ENCODE results near the gene CDK5. TPM values are rescaled to one million over a fixed set of nuclear protein-coding genes. Genes with fewer than 3 reads are reported as not detected.
A peak's percentile ranks its signal among the peaks of the same experiment; 100 is the strongest.

CDK5 gene
- total and polyA plus RNA-seq, 9 of the 15 experiments (the other 6 are each of a cell fraction or from before 2014, with no cell fraction given): 3.2 to 38.0 (median 27.5) TPM

- TF ChIP-seq, protein P1, sequence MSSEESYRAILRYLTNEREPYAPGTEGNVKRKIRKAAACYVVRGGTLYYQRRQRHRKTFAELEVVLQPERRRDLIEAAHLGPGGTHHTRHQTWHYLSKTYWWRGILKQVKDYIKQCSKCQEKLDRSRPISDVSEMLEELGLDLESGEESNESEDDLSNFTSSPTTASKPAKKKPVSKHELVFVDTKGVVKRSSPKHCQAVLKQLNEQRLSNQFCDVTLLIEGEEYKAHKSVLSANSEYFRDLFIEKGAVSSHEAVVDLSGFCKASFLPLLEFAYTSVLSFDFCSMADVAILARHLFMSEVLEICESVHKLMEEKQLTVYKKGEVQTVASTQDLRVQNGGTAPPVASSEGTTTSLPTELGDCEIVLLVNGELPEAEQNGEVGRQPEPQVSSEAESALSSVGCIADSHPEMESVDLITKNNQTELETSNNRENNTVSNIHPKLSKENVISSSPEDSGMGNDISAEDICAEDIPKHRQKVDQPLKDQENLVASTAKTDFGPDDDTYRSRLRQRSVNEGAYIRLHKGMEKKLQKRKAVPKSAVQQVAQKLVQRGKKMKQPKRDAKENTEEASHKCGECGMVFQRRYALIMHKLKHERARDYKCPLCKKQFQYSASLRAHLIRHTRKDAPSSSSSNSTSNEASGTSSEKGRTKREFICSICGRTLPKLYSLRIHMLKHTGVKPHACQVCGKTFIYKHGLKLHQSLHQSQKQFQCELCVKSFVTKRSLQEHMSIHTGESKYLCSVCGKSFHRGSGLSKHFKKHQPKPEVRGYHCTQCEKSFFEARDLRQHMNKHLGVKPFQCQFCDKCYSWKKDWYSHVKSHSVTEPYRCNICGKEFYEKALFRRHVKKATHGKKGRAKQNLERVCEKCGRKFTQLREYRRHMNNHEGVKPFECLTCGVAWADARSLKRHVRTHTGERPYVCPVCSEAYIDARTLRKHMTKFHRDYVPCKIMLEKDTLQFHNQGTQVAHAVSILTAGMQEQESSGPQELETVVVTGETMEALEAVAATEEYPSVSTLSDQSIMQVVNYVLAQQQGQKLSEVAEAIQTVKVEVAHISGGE (CRISPR knock-in tag; IDR thresholded peaks at IDR 0.05): peak in 1 of 3 experiments; percentile 38; a peak in 1 of 6 replicates
- no peak for TF ChIP-seq STAT5A (IDR thresholded peaks at IDR 0.05; ENCODE audit: borderline replicate concordance, low read length)
- no peak for TF ChIP-seq HDGF (IDR thresholded peaks at IDR 0.05)
- no peak for TF ChIP-seq ZBTB8A (IDR thresholded peaks at IDR 0.05; ENCODE audit: partially characterized antibody)
- TF ChIP-seq BCOR (IDR thresholded peaks at IDR 0.05): peak; percentile 46; the same call in 1 of the 2 replicates
- TF ChIP-seq RBM14 (IDR thresholded peaks at IDR 0.05; ENCODE audit: borderline replicate concordance, insufficient read depth, low read depth, low read length): no peak
- TF ChIP-seq TCF7 (IDR thresholded peaks at IDR 0.05; ENCODE audit: borderline replicate concordance): no peak; the same call in 1 of the 2 replicates
- TF ChIP-seq CBX3 (IDR thresholded peaks at IDR 0.05; ENCODE audit: borderline replicate concordance in 1 of 2, low read length in 2 of 2): peak in 1 of 2 experiments; percentile 43; a peak in 1 of 3 replicates
- no peak for TF ChIP-seq ZNF644 (tag; IDR thresholded peaks at IDR 0.05; ENCODE audit: low read depth)
- TF ChIP-seq ZNF12 (CRISPR knock-in tag; IDR thresholded peaks at IDR 0.05): no peak; the same call in 1 of the 2 replicates
- no peak for TF ChIP-seq ZNF586 (CRISPR knock-in tag; conservative IDR thresholded peaks at IDR 0.05)
- peak; percentile 100 for TF ChIP-seq ZBTB7A (IDR thresholded peaks at IDR 0.05; ENCODE audit: borderline replicate concordance, control insufficient read depth, low read depth, low read length)
- no peak for TF ChIP-seq ZNF140 (CRISPR knock-in tag; IDR thresholded peaks at IDR 0.05)
- no peak for TF ChIP-seq PRPF4 (IDR thresholded peaks at IDR 0.05; ENCODE audit: insufficient read depth, low read depth, low read length, poor library complexity, severe bottlenecking)
- peak; percentile 94 for TF ChIP-seq GATAD2B (IDR thresholded peaks at IDR 0.05; ENCODE audit: borderline replicate concordance)
- TF ChIP-seq, protein P2, sequence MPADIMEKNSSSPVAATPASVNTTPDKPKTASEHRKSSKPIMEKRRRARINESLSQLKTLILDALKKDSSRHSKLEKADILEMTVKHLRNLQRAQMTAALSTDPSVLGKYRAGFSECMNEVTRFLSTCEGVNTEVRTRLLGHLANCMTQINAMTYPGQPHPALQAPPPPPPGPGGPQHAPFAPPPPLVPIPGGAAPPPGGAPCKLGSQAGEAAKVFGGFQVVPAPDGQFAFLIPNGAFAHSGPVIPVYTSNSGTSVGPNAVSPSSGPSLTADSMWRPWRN (IDR thresholded peaks at IDR 0.05; ENCODE audit: low read depth): no peak
- TF ChIP-seq CREB3 (tag; conservative IDR thresholded peaks at IDR 0.05; ENCODE audit: low read depth): no peak
- no peak for TF ChIP-seq RBM17 (IDR thresholded peaks at IDR 0.05; ENCODE audit: borderline replicate concordance, low read depth, low read length)
- peak; percentile 62; the same call in 1 of the 2 replicates for TF ChIP-seq HNRNPL (IDR thresholded peaks at IDR 0.05; ENCODE audit: low read depth, low read length)
- peak; percentile 79 for TF ChIP-seq CHD4 (IDR thresholded peaks at IDR 0.05; ENCODE audit: insufficient read depth, insufficient replicate concordance, low read depth, low read length, poor library complexity, severe bottlenecking)
- no peak for TF ChIP-seq MXI1 (IDR thresholded peaks at IDR 0.05; ENCODE audit: low read depth, low read length)
- TF ChIP-seq ZNF143 (CRISPR knock-in tag; IDR thresholded peaks at IDR 0.05): no peak
- TF ChIP-seq NFRKB (IDR thresholded peaks at IDR 0.05; ENCODE audit: low read depth): peak; percentile 74
- TF ChIP-seq BHLHE40 (IDR thresholded peaks at IDR 0.05; ENCODE audit: low read length): 0 out of 2 replicates have a peak, but pooled peaks have one; percentile 41
Measured at GRCh38 chr7:151017953-151018420, 39.7 kb downstream of the CDK5 start (continued).

Measured in K562 (cell line).